ENCODE results near the gene GPATCH4. TPM values are rescaled to one million over a fixed set of nuclear protein-coding genes. Genes with fewer than 3 reads are reported as not detected.
A peak's percentile ranks its signal among the peaks of the same experiment; 100 is the strongest.

The GPATCH4 gene
- total and polyA plus RNA-seq, 8 donors, result 9.0 to 24.1 (median 13.2) TPM

GRCh38 chr1:156584813-156585212 lies 16.5 kb downstream of the GPATCH4 start:
- peak in 1 of 2 donors; percentile 53 for DNase-seq
- TF ChIP-seq EP300 (IDR thresholded peaks at IDR 0.05) (no peak), POLR2AphosphoS5 (IDR thresholded peaks at IDR 0.05) (no peak), POLR2A (IDR thresholded peaks at IDR 0.05) (no peak)
- TF ChIP-seq, protein P1, sequence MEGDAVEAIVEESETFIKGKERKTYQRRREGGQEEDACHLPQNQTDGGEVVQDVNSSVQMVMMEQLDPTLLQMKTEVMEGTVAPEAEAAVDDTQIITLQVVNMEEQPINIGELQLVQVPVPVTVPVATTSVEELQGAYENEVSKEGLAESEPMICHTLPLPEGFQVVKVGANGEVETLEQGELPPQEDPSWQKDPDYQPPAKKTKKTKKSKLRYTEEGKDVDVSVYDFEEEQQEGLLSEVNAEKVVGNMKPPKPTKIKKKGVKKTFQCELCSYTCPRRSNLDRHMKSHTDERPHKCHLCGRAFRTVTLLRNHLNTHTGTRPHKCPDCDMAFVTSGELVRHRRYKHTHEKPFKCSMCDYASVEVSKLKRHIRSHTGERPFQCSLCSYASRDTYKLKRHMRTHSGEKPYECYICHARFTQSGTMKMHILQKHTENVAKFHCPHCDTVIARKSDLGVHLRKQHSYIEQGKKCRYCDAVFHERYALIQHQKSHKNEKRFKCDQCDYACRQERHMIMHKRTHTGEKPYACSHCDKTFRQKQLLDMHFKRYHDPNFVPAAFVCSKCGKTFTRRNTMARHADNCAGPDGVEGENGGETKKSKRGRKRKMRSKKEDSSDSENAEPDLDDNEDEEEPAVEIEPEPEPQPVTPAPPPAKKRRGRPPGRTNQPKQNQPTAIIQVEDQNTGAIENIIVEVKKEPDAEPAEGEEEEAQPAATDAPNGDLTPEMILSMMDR (IDR thresholded peaks at IDR 0.05), result no peak
- Histone ChIP-seq H3K36me3 (no peaks in the 10 kb centered on the region), H3K4me3 (no peak overlapping the region), H3K27me3 (no peaks in the 10 kb centered on the region), H3K4me1 (peaks cover 0 to 9% (median 6%) of the 10 kb centered on the region in 4 donors), H3K9me3 (no peaks in the 10 kb centered on the region), H3K27ac (no peak overlapping the region)
- 40 to 44% (median 42%) methylated on average over 11 of the region's 11 CpGs for WGBS, 5 donors
- intact Hi-C loops (cut with DNase I; ENCODE audit: low total_unique reads), result no loop called here

GRCh38 chr1:156583821-156584622 lies 17.3 kb downstream of the GPATCH4 start:
- H3K27me3 ChIP-seq, result no peaks in the 10 kb centered on the region
- WGBS, 5 donors, result 52 to 56% (median 53%) methylated on average over 19 to 20 of the region's 20 CpGs
- H3K4me1 ChIP-seq, result peaks cover 0 to 9% (median 6%) of the 10 kb centered on the region in 4 donors
- no peak overlapping the region for H3K27ac ChIP-seq
- peak in 1 of 3 donors; percentile 21 for TF ChIP-seq POLR2AphosphoS5 (IDR thresholded peaks at IDR 0.05)
- TF ChIP-seq, protein P1 (IDR thresholded peaks at IDR 0.05), result peak in 6 of 7 experiments; percentile 63 to 98 (median 94)
- TF ChIP-seq EP300 (IDR thresholded peaks at IDR 0.05), result no peak
- no peaks in the 10 kb centered on the region for H3K36me3 ChIP-seq
- H3K4me3 ChIP-seq, result no peak overlapping the region
- DNase-seq, result peak; percentile 85 to 92
- no peaks in the 10 kb centered on the region for H3K9me3 ChIP-seq
- intact Hi-C loops (cut with DNase I; ENCODE audit: low total_unique reads), result no loop called here

- Histone ChIP-seq H3K36me3 (no peaks in the 10 kb centered on the region), H3K4me3 (no peak overlapping the region), H3K4me1 (peaks cover 0 to 9% (median 8%) of the 10 kb centered on the region in 4 donors), H3K9me3 (no peaks in the 10 kb centered on the region), H3K27me3 (no peaks in the 10 kb centered on the region), H3K27ac (no peak overlapping the region)
- TF ChIP-seq EP300 (IDR thresholded peaks at IDR 0.05) (no peak), POLR2A (IDR thresholded peaks at IDR 0.05) (no peak), POLR2AphosphoS5 (IDR thresholded peaks at IDR 0.05) (no peak)
- TF ChIP-seq, protein P1 (IDR thresholded peaks at IDR 0.05), result no peak
- no peak for DNase-seq
- 65 to 76% (median 73%) methylated on average over 7 to 9 of the region's 9 CpGs for WGBS, 5 donors
- intact Hi-C loops (cut with DNase I; ENCODE audit: low total_unique reads), result no loop called here
These were observed 18.8 kb downstream of the GPATCH4 start for GRCh38 chr1:156582388-156583017.

GRCh38 chr1:156581661-156582387 lies 19.5 kb downstream of the GPATCH4 start:
- no peak for DNase-seq
- 76 to 85% (median 78%) methylated on average over 14 to 21 of the region's 21 CpGs for WGBS, 5 donors
- intact Hi-C loops (cut with DNase I; ENCODE audit: low total_unique reads), result no loop called here

More at GRCh38 chr1:156581661-156582387, 19.5 kb downstream of the GPATCH4 start:
- H3K36me3 ChIP-seq, result no peaks in the 10 kb centered on the region
- H3K4me3 ChIP-seq, result no peak overlapping the region
- H3K27ac ChIP-seq, result no peak overlapping the region
- TF ChIP-seq EP300 (IDR thresholded peaks at IDR 0.05) (no peak), POLR2A (IDR thresholded peaks at IDR 0.05) (no peak), POLR2AphosphoS5 (IDR thresholded peaks at IDR 0.05) (no peak)
- TF ChIP-seq, protein P1 (IDR thresholded peaks at IDR 0.05), result no peak
- H3K27me3 ChIP-seq, result no peaks in the 10 kb centered on the region
- H3K9me3 ChIP-seq, result no peaks in the 10 kb centered on the region
- peaks cover 0 to 9% (median 8%) of the 10 kb centered on the region in 4 donors for H3K4me1 ChIP-seq

Data from stomach (tissue), 9 donors.